IMR-90 (cell line): ENCODE measurements around the gene PGC. TPM values are rescaled to one million over a fixed set of nuclear protein-coding genes. Genes with fewer than 3 reads are reported as not detected.
A peak's percentile ranks its signal among the peaks of the same experiment; 100 is the strongest.

Experiments
- ATAC-seq: fragments of 200-7000 bp; cut with Tn5 transposase; 2 replicates; pipeline ENCODE4 v1.9.1; 2020; ENCODE audit warnings: low read depth, mild to moderate bottlenecking, moderate library complexity
- BruUV-seq: library from RNA; stranded (reverse); fragments of 400-500 nt; replicated peaks from 2 replicates; lab custom pipeline; 2021; lab: Mats Ljungman, UMichigan
- CTCF ChIA-PET: fragments of 300-600 bp; formaldehyde crosslinking; extraction: SDS; loops from one replicate; lab custom pipeline; 2021; ENCODE audit warnings: antibody characterized with exemption; lab: Yijun Ruan, JAX
- POLR2A ChIA-PET: fragments of 300-600 bp; sonication (Branson Sonifier 250); formaldehyde crosslinking; loops from one replicate; lab custom pipeline; 2022; ENCODE audit warnings: antibody characterized with exemption; ENCODE audit not compliant: unreplicated experiment; lab: Charles Lee
- DNase-seq: peaks from one replicate; pipeline ENCODE4 v3.0.0; 2013
- H2AFZ ChIP-seq: replicated peaks from 2 replicates; pipeline ENCODE3; 2013; ENCODE audit warnings: low read length, mild to moderate bottlenecking; ENCODE audit not compliant: poor library complexity
- H2AK5ac ChIP-seq: 2 replicates; pipeline ENCODE4 v1.6.1; 2013; ENCODE audit warnings: low read depth, low read length, inconsistent platforms
- H2AK9ac ChIP-seq: replicated peaks from 2 replicates; pipeline ENCODE3; 2013; ENCODE audit warnings: mild to moderate bottlenecking, low read depth, low read length, moderate library complexity; ENCODE audit not compliant: poor library complexity
- H2BK120ac ChIP-seq: 2 replicates; pipeline ENCODE4 v1.6.1; 2013; ENCODE audit warnings: low read depth, low read length, inconsistent platforms
- H2BK15ac ChIP-seq: 3 replicates; pipeline ENCODE4 v1.6.1; 2013; ENCODE audit warnings: low read depth, low read length, inconsistent platforms
- H2BK20ac ChIP-seq: 2 replicates; pipeline ENCODE4 v1.6.1; 2013; ENCODE audit warnings: low read depth, mild to moderate bottlenecking, inconsistent platforms, low read length, moderate library complexity
- H2BK5ac ChIP-seq: 2 replicates; pipeline ENCODE4 v1.6.1; 2013; ENCODE audit warnings: mild to moderate bottlenecking, low read depth, low read length, inconsistent platforms; ENCODE audit not compliant: poor library complexity, severe bottlenecking
- H3K14ac ChIP-seq: replicated peaks from 2 replicates; pipeline ENCODE4 v1.6.1; 2013; ENCODE audit warnings: low read depth, low read length, inconsistent platforms
- H3K18ac ChIP-seq: 2 replicates; pipeline ENCODE4 v1.6.1; 2013; ENCODE audit warnings: low read depth, low read length, control low read depth
- H3K23ac ChIP-seq: 2 replicates; pipeline ENCODE4 v1.6.1; 2013; ENCODE audit warnings: low read depth, low read length, inconsistent platforms
- H3K27ac ChIP-seq: 2 replicates; pipeline ENCODE4 v1.5.1; 2013; ENCODE audit warnings: mild to moderate bottlenecking, control low read depth, low read length; ENCODE audit not compliant: insufficient read depth
- H3K27me3 ChIP-seq: 2 replicates; pipeline ENCODE4 v1.6.1; 2013; ENCODE audit warnings: low read length; ENCODE audit not compliant: control insufficient read depth, insufficient read depth
- H3K36me3 ChIP-seq: 2 replicates; pipeline ENCODE4 v1.6.1; 2013; ENCODE audit warnings: low read length, mixed read lengths; ENCODE audit not compliant: control insufficient read depth, insufficient read depth
- H3K4ac ChIP-seq: 2 replicates; pipeline ENCODE4 v1.6.1; 2013; ENCODE audit warnings: low read depth, low read length, inconsistent platforms
- H3K4me1 ChIP-seq: 2 replicates; pipeline ENCODE4 v1.6.1; 2013; ENCODE audit warnings: low read length, mixed read lengths; ENCODE audit not compliant: control insufficient read depth, insufficient read depth
- H3K4me2 ChIP-seq: 2 replicates; pipeline ENCODE4 v1.6.1; 2013; ENCODE audit warnings: low read depth, mild to moderate bottlenecking, control low read depth, low read length, moderate library complexity
- H3K4me3 ChIP-seq: 2 replicates; pipeline ENCODE4 v1.5.1; 2013; ENCODE audit warnings: low read depth, mild to moderate bottlenecking, control low read depth, low read length, moderate library complexity; ENCODE audit not compliant: insufficient read depth
- H3K56ac ChIP-seq: 2 replicates; pipeline ENCODE4 v1.6.1; 2013; ENCODE audit warnings: low read length, inconsistent platforms; ENCODE audit not compliant: insufficient read depth; ENCODE audit errors: extremely low read depth
- H3K79me1 ChIP-seq, 2 experiments: 2 replicates each; pipeline ENCODE4 v1.6.1; 2013; ENCODE audit warnings: low read length in 2 of 2, inconsistent platforms in 1 of 2, low read depth in 1 of 2
- H3K9ac ChIP-seq: 2 replicates; pipeline ENCODE4 v1.6.1; 2013; ENCODE audit warnings: low read depth, low read length, control low read depth
- H3K9me1 ChIP-seq: 2 replicates; pipeline ENCODE4 v1.6.1; 2013; ENCODE audit warnings: low read length, inconsistent platforms; ENCODE audit not compliant: insufficient read depth
- H3K9me3 ChIP-seq: 2 replicates; pipeline ENCODE4 v1.6.1; 2013; ENCODE audit warnings: low read length; ENCODE audit not compliant: control insufficient read depth, insufficient read depth
- H4K20me1 ChIP-seq: 2 replicates; pipeline ENCODE4 v1.6.1; 2013; ENCODE audit warnings: low read length, inconsistent platforms; ENCODE audit not compliant: insufficient read depth
- H4K5ac ChIP-seq: 2 replicates; pipeline ENCODE4 v1.6.1; 2013; ENCODE audit warnings: mild to moderate bottlenecking, low read depth, low read length, control low read depth
- H4K8ac ChIP-seq, 2 experiments: 2 replicates each; pipeline ENCODE4 v1.6.1; 2013; ENCODE audit warnings: low read depth in 2 of 2, low read length in 2 of 2, control low read depth in 1 of 2, inconsistent platforms in 1 of 2
- H4K91ac ChIP-seq: 2 replicates; pipeline ENCODE4 v1.6.1; 2013; ENCODE audit warnings: low read depth, low read length, inconsistent platforms; ENCODE audit not compliant: insufficient read depth
- BHLHE40 ChIP-seq: fragments of 150-350 bp; IDR thresholded peaks from 2 replicates; pipeline ENCODE4 v1.6.1; 2016; ENCODE audit warnings: mild to moderate bottlenecking, low read depth, low read length
- CEBPB ChIP-seq: IDR thresholded peaks from 2 replicates; pipeline ENCODE4 v1.6.1; 2012; ENCODE audit warnings: low read depth, low read length, improper control_type of control experiment
- WGBS, 2 experiments: methylation state at CpG; one replicate each; pipeline versions ENCODE4 v1.1.5 to v1.1.7; 2013; ENCODE audit warnings: missing lambda C conversion rate in 2 of 2; ENCODE audit not compliant: insufficient read length in 1 of 2; ENCODE audit errors: extremely low coverage in 2 of 2; 5-methylcytosine and 5-hydroxymethylcytosine counted together
- dilution Hi-C: fragments of 300-500 bp; cut with HindIII; formaldehyde crosslinking; loops from one replicate; pipeline ENCODE4 v1.14.3; 2018; ENCODE audit warnings: low sequenced_read_pairs; ENCODE audit not compliant: unreplicated experiment
- in situ Hi-C: fragments of 300-500 bp; cut with MboI; formaldehyde crosslinking; loops from 3 replicates; pipeline ENCODE4 v1.14.3; 2019; ENCODE audit warnings: low sequenced_read_pairs, inconsistent platforms, mixed read lengths
- intact Hi-C: fragments of 100-400 bp; cut with micrococcal nuclease; formaldehyde crosslinking; loops from 2 replicates; pipeline ENCODE4 v1.10.0; 2022
- polyA plus RNA-seq, 3 experiments: library from polyadenylated mRNA; depleted of rRNA; stranded (reverse); fragments of >200 nt; gene quantifications; 2 replicates each; pipeline ENCODE4 v1.2.3, GENCODE V29; 2012; ENCODE audit warnings: low replicate concordance in 1 of 3
- total RNA-seq: library from RNA; depleted of rRNA; stranded (reverse); fragments of >200 nt; gene quantifications from 2 replicates; pipeline ENCODE4 v1.2.3, GENCODE V29; 2012

PGC gene
- total and polyA plus RNA-seq, 2 of the 4 experiments (the other 2 are of a cell fraction), result not detected

DNA sequence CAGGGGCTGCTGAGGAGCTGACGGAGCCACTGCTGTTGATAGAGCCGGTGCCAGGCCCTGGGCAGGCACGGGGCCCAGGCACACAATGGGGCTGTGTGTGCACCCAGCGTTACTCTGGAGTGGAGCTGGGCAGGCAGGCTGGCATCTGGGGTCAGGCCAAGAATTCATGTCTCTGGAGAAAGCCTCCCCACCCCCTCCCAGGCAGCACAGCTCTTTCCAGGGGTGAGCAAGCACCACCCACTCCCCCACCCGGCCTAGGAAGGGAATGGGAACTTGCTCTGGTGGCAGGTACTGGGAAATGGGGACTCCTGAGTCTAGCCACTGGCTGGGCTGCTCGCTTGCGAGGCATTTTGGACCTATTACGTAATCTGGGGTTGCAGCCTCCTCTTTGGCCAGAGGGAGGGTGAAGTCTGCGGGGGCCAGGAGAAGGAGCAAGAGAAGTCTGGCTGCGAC, 34.5 kb downstream of the PGC start:
- POLR2A ChIA-PET, result interaction anchor here (0.6 kb wide), 1 partner anchor 227 kb away, joined by 4 read pairs; no protein-coding TSS in a partner anchor
- dilution Hi-C loops, result no loop called here

More for the DNA sequence above, 34.5 kb downstream of the PGC start:
- peak; percentile 64 for ATAC-seq
- H4K5ac ChIP-seq, result no peak overlapping the region
- H2AK9ac ChIP-seq, result peak overlapping the region; percentile 65
- DNase-seq, result no peak
- no peak overlapping the region for H3K27ac ChIP-seq
- no peak overlapping the region for H4K8ac ChIP-seq
- H3K36me3 ChIP-seq, result no peaks in the 10 kb centered on the region
- CTCF ChIA-PET, result no interaction called here
- intact Hi-C loops, result no loop called here
- H2BK120ac ChIP-seq, result no peak overlapping the region
- peak overlapping the region; percentile 58 for H2AFZ ChIP-seq
- no peak overlapping the region for H3K14ac ChIP-seq
- H2BK20ac ChIP-seq, result no peak overlapping the region
- H2AK5ac ChIP-seq, result no peak overlapping the region
- H3K4me2 ChIP-seq, result no peak overlapping the region
- no CpG with 5 or more reads among the region's 10 CpGs for WGBS, 2 experiments
- BruUV-seq, result no TSS peak
- no peak overlapping the region for H3K18ac ChIP-seq
- TF ChIP-seq CEBPB, result peak; percentile 90
- TF ChIP-seq BHLHE40, result no peak
- no peak overlapping the region for H4K91ac ChIP-seq
- peaks cover 0 to 5% of the 10 kb centered on the region in 2 experiments; a peak in 2 of 4 replicates for H3K79me1 ChIP-seq
- H3K4me3 ChIP-seq, result no peak overlapping the region
- no peak overlapping the region for H3K56ac ChIP-seq
- no peak overlapping the region for H2BK5ac ChIP-seq
- no peak overlapping the region for H2BK15ac ChIP-seq
- no peaks in the 10 kb centered on the region for H3K27me3 ChIP-seq
- H3K23ac ChIP-seq, result no peak overlapping the region
- peaks cover 8% of the 10 kb centered on the region; the same call in 1 of the 2 replicates for H4K20me1 ChIP-seq
- H3K9me1 ChIP-seq, result peaks cover 11% of the 10 kb centered on the region
- H3K9me3 ChIP-seq, result no peaks in the 10 kb centered on the region
- H3K4ac ChIP-seq, result no peak overlapping the region
- in situ Hi-C loops, result no loop called here
- peaks cover 23% of the 10 kb centered on the region for H3K4me1 ChIP-seq
- no peak overlapping the region for H3K9ac ChIP-seq
